Measurements from ENCODE around the gene DNAJC28.

GRCh38 chr21:33455686-33456446 lies 35.6 kb downstream of the DNAJC28 start:
- TF ChIP-seq TEAD4 (IDR thresholded peaks at IDR 0.05) (no peak), RAD21 (IDR thresholded peaks at IDR 0.05; ENCODE audit: low read depth) (no peak), EP300 (IDR thresholded peaks at IDR 0.05; ENCODE audit: borderline replicate concordance) (no peak), YY1 (IDR thresholded peaks at IDR 0.05; ENCODE audit: low read depth) (no peak), FOXM1 (IDR thresholded peaks at IDR 0.05; ENCODE audit: borderline replicate concordance, low read depth) (no peak), CEBPB (IDR thresholded peaks at IDR 0.05) (no peak), USF1 (IDR thresholded peaks at IDR 0.05) (no peak), TAF1 (IDR thresholded peaks at IDR 0.05; ENCODE audit: low read depth) (no peak), REST (IDR thresholded peaks at IDR 0.05; ENCODE audit: low read depth) (no peak), ZBTB7A (IDR thresholded peaks at IDR 0.05; ENCODE audit: low read depth) (no peak), EGR1 (IDR thresholded peaks at IDR 0.05) (no peak), NFIC (IDR thresholded peaks at IDR 0.05) (no peak)
- TF ChIP-seq, protein P1, sequence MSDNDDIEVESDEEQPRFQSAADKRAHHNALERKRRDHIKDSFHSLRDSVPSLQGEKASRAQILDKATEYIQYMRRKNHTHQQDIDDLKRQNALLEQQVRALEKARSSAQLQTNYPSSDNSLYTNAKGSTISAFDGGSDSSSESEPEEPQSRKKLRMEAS (IDR thresholded peaks at IDR 0.05), result no peak

All from Ishikawa (cell line).